Measurements from ENCODE around the gene PLEKHG1.

The PLEKHG1 gene

GRCh38 chr6:150646228-150646627 is 46.5 kb downstream of the PLEKHG1 start:
- no peak for DNase-seq

GRCh38 chr6:150647051-150647450 is 47.4 kb downstream of the PLEKHG1 start:
- no peak for DNase-seq
